Esophagus muscularis mucosa (tissue), 4 donors: ENCODE results near the gene ABI1.

Experiments used
- CTCF ChIP-seq, 3 experiments: fragments of 200-600 bp in 2 of 3; fragments of 450-650 bp in 1 of 3; sonication (generic) in 2 of 3; IDR thresholded peaks; one replicate each; pipeline ENCODE4 v1.5.1; 2017 to 2019; ENCODE audit warnings: antibody characterized with exemption in 3 of 3, mild to moderate bottlenecking in 2 of 3, moderate library complexity in 1 of 3
- EP300 ChIP-seq: sonication (generic); formaldehyde crosslinking; IDR thresholded peaks from one replicate; pipeline ENCODE4 v1.6.1; 2017; ENCODE audit warnings: antibody characterized with exemption
- POLR2A ChIP-seq: fragments of 450-650 bp; IDR thresholded peaks from one replicate; pipeline ENCODE4 v1.6.1; 2017; ENCODE audit warnings: antibody characterized with exemption, moderate library complexity, mild to moderate bottlenecking, low read depth
- POLR2AphosphoS5 ChIP-seq, 2 donors: sonication (generic); formaldehyde crosslinking; IDR thresholded peaks; one replicate each; pipeline ENCODE4 v1.6.1; 2017; ENCODE audit warnings: antibody characterized with exemption in 2 of 2

- TF ChIP-seq CTCF (IDR thresholded peaks at IDR 0.05) (no peak), POLR2A (no peak), EP300 (no peak), POLR2AphosphoS5 (IDR thresholded peaks at IDR 0.05) (no peak)
These were observed 95.2 kb downstream of the ABI1 start for GRCh38 chr10:26765549-26765948.
